ENCODE results near the gene CC2D2A.
"Not testable (repeated sequence)": the region's sequence is repeated elsewhere in the genome, so short reads cannot be mapped to it uniquely, and the experiment has no call there.

CC2D2A gene

DNA sequence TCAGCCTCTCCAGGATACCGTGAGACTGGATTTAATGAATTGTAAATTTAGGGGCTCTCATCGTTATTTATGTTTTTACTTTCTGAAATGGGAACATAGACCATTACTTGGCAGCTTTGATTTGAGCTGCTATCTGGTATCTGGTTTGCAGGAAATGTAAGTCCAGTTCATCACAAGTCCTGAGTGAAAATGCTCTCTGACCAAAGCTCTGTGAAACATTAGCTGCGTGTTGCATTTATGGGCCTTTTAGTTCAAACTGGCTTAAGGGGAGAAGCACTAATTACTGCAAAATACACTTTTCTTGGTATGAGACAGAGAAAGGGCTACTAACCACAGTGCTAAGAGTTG is 420 bp downstream of the CC2D2A start:
- no peak for DNase-seq

DNA sequence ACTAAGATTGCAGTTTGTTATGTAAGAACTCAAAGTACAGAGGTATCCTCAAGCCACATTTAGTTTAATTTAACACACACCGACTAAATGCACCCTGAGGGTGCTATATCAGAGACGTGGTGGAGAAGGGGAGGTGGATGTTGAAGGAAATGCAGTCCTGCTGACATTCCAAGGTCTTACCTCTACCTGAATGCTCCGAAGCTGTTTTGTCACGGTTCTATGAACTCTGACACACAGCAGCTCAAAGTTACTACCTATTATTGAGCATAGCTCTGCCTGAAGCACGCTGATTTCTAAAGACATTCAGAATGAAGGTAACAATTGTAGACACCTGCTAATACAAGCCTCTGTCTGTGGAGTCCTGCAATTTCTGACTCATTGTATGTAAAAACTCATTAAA is 6.7 kb downstream of the CC2D2A start:
- DNase-seq, result no peak

DNA sequence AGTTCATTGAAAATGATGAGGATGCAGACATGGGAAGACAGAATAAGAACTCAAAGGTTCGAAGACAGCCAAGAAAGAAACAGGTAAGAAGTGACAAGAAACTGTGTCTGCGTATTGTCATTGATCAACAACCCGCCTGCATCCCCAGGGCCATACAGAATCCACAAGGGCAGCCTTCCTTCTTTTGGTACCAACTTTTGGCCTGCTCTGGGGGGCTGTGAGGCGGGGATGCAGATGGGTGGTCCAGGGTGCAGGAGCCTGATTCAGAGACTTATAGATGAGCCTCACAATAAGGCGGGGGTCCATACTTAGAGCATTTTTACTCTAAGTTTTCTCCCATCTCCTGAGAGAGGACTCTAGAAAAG is 9.0 kb downstream of the CC2D2A start:
- no peak for DNase-seq

DNA sequence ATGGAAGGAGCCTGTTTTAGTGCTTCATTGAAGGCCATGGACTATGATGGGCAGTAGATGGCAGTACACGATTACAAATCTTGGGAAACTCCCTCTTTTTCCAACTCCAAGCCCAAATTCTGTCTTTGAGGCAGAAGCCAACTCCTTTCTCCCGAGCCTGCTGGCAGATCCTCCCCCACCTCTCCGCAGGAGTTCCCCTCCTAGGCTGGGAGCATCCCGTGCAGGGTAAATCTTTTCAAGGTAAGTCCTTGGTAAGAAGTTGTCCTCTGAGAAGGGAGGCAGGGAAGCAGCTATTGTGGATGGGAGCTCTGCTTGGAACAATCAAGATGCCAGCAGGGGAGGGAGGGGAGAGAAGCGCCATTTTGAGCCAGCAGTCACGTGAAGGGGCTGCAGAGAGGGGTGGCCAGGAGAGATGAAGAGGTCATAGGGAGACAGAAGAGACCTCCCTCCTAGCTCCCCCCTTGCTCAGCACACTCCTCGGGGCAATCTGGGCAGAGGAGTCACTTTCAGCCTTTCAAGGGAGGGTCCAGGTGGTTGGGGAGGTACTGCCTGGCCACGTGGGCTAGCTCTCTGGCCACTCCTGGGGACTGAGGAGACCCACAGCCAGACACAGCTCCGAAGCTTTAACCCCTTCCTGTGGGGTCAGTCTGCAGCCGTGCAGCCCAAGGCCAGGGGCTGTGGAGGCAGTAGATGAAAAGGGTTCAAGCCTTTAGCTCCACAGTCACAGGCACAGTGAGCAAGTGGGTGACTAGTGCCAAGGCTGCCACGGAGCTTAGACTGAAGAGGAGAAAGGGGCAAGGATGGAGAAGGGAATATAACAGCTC is 9.6 kb downstream of the CC2D2A start:
- DNase-seq, result peak; percentile 66

DNA sequence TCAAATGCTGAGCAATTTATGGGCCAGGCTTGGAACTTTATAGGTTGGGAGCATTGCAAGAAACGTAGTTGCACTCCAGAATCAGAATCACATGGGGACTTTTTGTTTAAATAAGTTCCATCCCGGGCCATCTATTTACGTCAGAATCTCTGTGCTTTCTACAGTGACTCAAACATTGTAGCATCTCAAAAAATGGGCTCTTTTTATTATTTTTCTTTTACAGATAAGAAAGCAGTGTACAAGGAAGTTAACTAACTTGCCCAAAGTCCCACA is 10.2 kb downstream of the CC2D2A start:
- DNase-seq, result no peak

DNA sequence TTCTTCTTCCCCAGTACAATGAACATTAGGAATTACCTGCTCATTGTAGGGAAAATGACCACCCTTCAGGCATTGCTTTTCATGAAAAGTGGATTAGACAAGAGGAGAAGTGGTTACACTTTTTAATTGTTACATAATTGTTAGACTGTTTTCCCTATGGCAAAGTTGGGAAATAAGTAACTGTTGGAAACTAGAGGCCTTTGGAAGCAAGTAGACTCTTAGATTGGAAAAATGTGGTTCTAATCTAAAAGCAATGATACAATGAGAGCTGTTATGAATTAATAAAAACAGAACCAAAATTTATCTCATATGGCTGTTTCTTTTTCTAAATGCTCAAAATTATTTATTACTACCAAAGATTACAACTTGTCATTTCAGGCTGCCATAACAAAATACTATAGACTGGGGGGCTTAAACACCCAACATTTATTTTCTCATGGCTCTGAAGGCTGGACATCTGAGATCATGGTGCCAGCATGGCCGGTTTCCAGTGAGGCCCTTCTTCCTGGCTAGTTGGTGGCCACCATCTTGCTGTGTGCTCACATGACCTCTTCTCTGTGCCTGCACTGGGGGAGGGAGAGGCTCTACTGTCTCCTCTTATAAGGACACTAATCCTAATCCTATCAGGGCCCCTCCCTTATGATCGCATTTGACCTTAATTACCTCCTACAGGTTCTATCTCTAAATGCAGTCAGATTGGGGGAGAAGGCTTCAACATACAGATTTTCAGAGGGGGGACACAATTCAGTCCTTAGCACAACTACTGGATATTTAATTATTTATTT is 12.5 kb downstream of the CC2D2A start:
- DNase-seq, result no peak

DNA sequence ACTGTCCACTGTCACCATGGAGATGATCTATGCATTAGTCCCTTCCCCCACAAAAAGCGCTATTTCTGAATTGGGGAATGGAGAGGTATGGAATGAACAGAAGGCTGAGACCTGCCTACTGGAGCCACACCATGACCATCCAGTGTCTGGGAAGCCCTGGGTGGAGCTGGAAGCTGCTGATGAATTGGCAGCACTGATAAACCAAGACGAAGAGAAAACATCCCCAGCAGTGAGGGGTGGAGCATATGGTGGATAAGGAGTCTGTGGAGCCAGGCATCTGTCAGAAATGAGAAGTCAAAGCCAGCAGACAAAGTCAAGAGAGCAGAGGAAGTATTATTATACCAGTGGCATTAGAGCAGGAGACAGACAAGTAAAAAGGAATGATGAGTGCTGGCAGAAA is 13.2 kb downstream of the CC2D2A start:
- DNase-seq, result no peak

DNA sequence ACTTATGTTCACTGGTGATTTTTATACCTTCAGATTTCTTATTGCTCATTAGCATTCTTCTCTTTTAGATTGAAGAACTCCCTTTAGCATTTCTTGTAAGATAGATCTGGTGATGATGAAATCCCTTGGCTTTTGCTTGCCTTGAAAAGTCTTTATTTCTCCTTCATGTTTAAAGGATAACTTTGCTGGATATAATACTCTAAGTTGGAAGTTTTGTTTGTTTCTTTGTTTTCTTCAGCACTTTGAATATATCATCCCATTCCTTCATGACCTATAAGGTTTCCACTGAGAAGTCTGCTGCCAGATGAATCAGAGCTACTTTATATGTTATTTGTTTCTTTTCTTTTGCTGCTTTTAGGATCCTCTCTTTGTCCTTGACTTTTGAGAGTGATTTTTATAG is 18.5 kb downstream of the CC2D2A start:
- DNase-seq, result no peak

DNA sequence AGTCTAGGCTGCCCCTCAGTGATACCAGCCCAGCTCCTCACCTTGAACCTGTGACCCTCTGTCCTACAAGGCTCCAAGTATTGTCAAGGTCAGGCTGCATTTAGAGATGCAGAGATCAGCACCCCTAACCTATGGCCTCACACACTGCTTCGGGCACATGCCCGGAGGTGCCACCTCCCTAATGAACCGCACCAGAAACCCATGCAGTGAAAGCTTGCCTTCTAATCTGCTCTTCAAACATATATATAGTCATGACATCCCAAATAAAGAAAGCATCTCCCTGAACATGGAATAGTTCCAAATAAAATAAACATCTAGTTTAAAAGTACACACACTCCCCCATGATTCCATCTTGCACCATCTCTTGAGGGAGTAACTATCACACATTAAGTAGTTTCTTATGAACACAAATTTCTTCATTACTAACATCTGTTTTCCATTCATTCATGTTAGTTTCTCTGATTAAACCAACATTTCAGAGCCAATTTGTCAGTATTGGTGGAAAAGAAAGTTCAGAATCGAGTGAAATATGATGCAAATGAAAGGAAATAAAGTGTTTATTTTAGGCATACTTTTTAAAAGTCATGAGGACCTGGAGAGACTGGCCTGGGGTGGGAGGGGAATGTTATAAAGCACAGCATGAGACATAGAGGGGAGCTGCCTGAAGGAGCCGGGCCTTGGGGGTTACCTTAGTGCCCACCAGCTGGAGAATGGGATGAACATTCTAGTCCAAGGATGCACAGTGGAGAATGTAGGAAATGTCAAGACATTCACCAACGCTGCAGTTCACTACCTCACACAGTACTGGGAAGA is 19.2 kb downstream of the CC2D2A start:
- no peak for DNase-seq

DNA sequence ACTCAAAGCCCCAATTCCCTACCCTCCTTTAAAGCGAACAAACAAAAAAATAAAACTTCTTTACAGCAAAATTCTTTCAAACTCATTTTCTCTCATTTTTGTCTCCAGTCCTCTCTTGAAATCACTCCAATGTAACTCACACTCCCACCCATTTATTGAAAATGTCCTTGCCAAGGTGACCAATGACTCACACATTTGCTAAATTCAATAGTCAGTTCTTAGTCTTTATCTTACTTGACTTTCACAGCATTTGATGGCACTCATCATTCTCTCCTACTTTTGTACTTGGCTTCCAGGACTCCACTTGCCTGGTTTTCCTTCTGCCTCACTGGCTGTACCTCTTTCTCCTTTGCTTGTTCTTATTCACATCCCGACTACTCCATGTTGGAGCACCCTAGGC is 19.9 kb downstream of the CC2D2A start:
- no peak for DNase-seq

DNA sequence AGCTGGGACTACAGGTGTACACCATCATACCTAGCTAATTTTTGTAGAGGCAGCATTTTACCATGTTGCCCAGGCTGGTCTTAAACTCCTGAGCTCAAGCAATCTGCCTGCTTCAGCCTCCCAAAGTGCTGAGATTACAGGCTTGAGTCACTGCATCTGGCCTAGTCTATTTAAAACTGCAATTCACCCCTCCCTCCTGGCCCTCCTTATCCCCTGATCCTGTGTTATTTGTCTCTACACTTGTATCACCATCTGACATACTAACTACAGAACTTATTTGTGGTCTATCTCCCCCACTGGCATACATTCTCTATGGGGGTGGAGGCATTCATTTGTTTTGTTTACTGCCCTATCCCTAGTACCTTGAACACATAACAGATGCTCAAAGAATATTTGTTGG is 23.7 kb downstream of the CC2D2A start:
- DNase-seq, result no peak

DNA sequence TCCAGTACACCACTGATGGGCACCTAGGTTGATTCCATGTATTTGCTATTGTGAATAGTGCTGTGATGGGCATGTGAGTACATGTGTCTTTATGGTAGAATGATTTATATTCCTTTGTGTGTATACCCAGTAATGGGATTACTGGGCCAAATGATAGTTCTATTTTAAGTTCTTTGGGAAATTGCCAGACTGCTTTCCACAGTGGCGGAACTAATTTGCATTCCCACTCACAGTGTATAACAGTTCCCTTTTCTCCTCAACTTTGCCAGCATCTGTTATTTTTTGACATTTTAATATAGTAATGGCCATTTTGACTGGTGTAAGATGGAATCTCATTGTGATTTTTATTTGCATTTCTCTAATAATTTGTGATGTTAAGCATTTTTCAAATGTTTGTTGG is 25.9 kb downstream of the CC2D2A start:
- DNase-seq, result no peak

DNA sequence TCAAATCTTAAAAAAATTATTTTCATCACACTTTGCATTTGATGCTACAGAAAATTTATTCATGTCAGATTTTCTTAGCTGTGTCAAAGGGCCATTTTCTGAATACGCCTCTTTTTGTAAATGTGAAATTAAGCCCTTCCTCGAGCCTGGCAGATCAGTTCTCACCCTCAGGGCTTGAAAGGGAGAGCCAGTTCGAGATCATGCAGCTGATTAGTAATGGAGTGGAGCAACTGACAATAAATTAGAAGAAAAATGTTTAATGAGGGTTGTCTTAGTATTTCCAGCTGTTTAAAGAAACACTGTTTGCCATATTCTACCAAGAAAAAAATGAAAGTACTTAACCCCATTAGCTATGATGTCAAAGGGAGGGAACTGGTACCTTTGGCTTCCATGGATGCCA is 28.7 kb downstream of the CC2D2A start:
- DNase-seq, result no peak

DNA sequence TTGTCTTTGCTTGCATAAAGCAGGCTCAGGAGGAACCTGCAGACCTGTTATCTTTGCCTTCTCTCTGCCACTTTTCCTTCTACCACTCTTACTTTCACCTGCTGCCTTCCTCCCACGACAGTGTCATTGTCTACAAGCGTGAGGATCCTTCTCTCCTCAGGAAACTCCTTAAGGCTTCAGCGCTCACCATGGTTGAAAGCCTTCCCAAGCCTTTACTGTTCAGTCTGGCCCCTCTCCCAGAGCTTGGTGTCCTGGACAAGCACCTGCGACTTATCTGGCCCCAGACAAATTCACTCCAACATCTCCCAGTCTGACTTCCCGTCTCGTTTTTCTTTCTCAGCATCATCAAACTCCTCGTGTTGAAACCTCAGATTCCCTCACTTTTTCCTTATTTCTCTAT is 31.0 kb downstream of the CC2D2A start:
- DNase-seq, result no peak

DNA sequence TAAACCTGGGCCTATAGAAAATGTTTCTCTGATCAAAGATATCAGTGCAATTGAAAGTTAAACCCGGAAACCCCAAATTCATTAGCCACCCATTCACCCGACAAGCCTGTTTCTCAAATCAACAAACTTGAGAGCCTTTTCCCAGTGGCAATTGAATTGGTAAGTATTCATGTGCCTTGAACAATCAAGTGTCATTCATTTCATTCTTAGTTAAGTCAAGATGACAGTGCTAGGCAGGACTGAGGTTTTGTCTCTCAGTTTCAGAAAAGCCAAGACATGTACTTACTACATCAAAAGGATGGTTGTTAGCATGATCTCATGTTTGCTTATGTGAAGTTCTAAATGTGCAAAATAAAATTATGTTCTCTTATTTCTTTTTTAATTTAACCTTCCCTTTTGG is 32.3 kb downstream of the CC2D2A start:
- no peak for DNase-seq

DNA sequence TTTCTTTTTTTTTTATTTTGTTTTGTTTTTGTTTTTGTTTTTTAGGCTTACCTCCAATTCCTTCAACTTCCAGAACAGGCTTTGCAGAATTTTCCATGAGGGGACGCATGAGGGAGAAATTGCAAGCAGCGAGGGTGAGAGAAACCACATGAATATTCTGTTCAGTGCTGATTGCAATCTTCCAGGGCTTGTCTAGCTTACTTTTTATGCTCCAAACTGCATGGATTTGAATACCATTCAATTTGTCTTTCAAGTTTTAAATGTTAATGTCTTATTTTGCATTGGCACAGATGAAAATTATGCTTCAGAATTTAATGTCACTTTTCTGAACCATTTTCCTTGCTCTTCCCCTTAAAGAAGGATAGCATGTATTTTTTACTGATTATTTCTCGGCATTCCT is 32.7 kb downstream of the CC2D2A start:
- no peak for DNase-seq

DNA sequence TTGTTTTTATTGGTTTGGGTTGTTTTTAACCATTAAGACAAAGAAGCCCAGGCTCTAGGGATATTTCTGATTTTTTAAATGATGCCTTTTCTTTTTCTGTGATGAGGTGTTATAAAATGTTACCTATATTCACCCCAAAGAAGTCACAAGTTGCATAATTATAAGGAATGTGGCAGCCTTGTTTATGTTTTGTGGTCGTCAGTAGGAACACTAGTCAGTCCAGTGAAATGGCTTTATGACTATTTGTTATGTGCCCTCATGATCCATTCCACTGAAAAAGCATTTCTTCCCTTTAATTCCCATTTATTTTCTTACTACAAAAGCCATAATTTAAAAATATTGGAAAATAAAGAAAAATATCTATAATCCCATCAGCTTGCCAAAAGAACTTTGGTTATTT is 34.4 kb downstream of the CC2D2A start:
- no peak for DNase-seq

DNA sequence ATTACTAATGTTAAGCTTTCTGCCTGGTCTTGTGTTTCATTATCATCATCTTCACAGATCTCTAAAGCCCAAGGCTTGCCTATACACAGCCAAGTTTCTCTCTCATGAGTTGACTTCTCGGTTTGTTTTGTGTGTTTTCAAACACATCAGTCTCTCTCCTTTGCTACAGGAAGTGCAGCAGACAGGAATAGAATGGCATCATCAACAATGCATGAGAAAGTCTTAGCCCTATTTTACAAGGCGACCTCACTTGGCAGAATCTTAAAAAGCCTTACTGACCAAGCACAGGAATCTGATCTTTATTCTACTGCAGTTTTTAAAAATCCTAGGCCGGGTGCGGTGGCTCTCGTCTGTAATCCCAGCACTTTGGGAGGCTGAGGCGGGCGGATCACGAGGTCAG is 36.8 kb downstream of the CC2D2A start:
- DNase-seq, result no peak

DNA sequence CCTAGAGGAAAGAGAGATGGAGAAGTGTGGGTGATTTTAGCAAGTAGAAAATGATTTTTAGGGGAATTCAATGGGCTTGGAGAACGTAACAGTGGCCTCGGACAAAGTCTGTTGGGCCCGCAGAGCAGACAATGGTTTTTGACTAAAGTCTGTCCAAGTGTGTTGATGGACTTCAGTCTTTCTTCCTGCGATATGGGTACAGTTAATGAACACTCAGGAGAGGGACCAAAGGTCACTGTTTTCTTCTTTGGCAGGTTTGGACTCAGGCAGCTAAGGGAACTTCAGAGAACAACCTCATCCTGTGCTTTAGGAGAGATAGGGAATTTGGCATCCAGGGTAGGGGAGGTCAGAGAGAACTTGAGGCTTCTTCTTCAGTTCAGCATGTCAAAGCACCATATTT is 38.0 kb downstream of the CC2D2A start:
- DNase-seq, result no peak

DNA sequence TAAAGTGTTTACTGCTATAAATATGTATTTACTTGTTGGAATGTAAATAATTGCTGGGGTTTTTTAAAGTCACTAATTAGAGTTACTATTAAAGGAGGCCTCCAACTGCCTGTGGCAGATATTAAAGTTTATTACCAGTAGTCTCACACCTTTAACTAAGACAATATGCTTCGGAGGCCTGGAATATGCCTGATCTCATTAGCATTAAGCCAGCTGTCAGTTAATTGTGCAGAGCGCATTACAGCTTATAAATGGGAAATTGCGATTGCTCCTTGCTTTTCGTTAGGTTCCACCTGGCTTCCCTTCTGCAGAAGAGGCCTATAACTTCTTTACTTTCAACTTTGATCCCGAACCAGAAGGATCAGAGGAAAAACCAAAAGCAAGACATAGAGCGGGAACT is 41.3 kb downstream of the CC2D2A start:
- DNase-seq, result no peak

DNA sequence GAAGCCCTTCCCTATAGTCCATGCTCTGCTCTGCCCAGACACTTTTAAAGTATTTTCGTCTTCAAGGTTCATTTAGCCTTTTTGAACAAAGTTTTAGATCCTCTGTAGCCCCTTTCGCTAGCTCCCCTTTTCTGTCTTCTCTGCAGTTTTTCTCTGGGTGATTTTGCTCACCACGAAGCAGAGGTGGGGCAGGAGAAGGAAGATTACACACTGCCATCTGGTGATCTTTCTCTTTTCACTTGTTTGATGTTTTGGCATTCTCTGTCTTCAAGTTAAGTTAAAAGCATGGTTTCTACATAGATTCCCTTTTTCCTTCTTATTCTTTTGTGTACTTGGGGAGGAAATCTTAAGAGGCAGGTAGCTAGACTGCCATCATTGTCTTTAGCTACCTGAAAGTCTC is 43.9 kb downstream of the CC2D2A start:
- DNase-seq, result no peak

DNA sequence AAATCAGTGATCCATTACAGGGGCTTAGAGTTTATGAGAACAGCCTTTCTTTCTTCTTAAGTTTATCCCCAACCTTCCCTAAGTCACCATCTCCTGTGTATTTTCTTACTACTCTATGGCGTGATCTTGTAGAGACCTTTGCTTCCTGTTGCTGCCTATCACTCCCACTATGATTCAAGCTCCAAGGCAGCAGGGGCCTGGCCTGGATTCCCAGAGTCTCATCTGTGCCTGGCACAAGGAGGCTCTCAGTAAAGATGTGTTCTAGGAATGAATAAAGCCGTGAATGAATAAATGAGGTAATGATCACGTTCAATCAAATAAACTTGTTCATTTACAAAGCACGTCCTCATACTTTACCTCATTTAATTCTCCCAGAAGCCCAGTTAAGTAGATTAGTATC is 45.4 kb downstream of the CC2D2A start:
- no peak for DNase-seq

DNA sequence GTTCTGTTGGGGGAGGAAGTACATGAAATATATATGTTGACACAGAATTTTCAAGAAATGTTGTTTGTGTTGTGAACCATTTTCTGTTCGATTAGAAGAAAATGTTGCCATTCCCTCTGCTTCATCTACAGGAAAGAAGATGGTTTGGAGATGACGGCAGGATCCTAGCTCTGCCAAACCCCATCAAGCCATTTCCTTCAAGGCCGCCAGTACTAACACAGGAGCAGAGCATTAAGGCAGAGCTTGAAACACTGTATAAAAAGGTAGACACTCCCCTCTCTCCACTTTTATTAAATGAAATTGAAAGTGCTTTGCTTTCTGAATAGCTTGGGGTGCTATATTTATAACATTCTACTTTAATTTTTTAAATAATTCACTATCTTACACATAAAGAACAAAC is 46.8 kb downstream of the CC2D2A start:
- no peak for DNase-seq

DNA sequence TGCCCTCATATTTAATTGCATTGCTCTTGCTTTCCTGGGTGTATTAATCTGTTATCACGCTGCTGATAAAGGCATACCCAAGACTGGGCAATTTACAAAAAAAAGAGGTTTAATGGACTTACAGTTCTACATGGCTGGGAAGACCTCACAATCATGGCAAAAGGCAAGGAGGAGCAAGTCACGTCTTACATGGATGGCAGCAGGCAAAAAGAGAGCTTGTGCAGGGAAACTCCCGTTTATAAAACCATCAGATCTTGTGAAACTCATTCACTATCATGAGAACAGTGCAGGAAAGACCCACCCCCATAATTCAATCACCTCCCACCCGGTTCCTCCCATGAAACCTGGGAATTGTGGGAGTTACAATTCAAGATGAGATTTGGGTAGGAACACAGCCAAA is 48.0 kb downstream of the CC2D2A start:
- not testable (repeated sequence) for DNase-seq
